Urinary bladder (tissue), 4 donors: Measurements from ENCODE around the gene TRAPPC6A. TPM values are rescaled to one million over a fixed set of nuclear protein-coding genes. Genes with fewer than 3 reads are reported as not detected.

Experiments
- DNase-seq: peaks from one replicate; pipeline ENCODE4 v3.0.0-alpha.2; 2015; ENCODE audit errors: extremely low spot score
- H3K27ac ChIP-seq: one replicate; pipeline ENCODE4 v1.5.1; 2013; ENCODE audit warnings: low read depth, mild to moderate bottlenecking, moderate library complexity
- H3K36me3 ChIP-seq: one replicate; pipeline ENCODE4 v1.6.1; 2013; ENCODE audit warnings: mild to moderate bottlenecking, moderate library complexity; ENCODE audit not compliant: insufficient read depth
- H3K4me1 ChIP-seq: one replicate; pipeline ENCODE4 v1.6.1; 2013; ENCODE audit warnings: mild to moderate bottlenecking, moderate library complexity; ENCODE audit not compliant: insufficient read depth
- H3K4me3 ChIP-seq: one replicate; pipeline ENCODE4 v1.5.1; 2013; ENCODE audit warnings: low read depth, low read length
- WGBS: extraction: QIAGEN DNeasy Blood & Tissue Kit; methylation state at CpG from one replicate; pipeline ENCODE4 v1.1.7; 2013; 5-methylcytosine and 5-hydroxymethylcytosine counted together
- polyA plus RNA-seq: library from polyadenylated mRNA; stranded (reverse); fragments of 200-250 nt; gene quantifications from one replicate; pipeline ENCODE4 v1.2.3, GENCODE V29; 2013
- total RNA-seq: library from RNA; depleted of rRNA; stranded (reverse); fragments of >200 nt; gene quantifications from one replicate; pipeline ENCODE4 v1.2.3, GENCODE V29; 2014
- donor health status: healthy with polysubstance abuse.
- donor health status: healthy.

The TRAPPC6A gene
- total and polyA plus RNA-seq, 2 donors: 7.1 to 46.1 TPM

DNA sequence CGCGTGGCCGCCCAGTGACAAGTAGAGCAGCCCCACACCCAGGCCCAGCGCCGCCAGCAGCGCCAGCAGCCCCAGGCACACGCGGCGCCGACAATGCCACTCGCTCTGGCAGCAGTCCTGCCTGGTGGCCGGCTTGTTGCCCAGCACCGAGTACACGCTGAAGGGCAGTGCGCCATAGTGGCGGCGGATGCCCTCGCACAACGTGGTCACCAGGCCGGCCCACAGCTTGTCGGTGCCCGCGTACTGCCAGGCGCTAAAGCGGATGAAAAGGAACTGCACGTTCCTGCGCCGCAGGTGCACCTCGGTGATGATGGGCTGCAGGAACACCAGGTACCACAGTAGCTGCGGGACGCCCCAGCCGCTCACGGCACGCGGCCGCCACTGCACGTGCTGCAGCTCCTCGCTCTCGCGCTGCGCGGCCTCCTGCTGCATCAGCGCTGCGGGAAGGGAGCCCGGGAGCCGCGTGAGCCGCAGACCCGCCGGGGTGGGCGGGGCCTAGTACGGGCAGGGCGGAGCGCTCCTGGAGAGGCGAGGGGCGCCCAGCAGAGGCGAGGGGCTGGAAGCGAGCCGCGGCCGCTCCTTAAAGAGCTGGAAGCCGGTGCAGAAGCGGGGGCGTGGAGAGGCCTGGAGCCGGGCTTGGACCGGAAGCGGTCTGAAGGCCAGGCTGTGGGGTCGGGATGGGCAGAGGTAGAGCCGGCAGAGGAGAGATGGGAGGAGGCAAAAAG, 24.5 kb downstream of the TRAPPC6A start:
- Histone ChIP-seq H3K4me1 (no peaks in the 10 kb centered on the region), H3K36me3 (no peaks in the 10 kb centered on the region), H3K27ac (no peak overlapping the region), H3K4me3 (peak overlapping the region; percentile 16)
- no peak for DNase-seq
- WGBS: 2% methylated on average over 69 of the region's 69 CpGs

DNA sequence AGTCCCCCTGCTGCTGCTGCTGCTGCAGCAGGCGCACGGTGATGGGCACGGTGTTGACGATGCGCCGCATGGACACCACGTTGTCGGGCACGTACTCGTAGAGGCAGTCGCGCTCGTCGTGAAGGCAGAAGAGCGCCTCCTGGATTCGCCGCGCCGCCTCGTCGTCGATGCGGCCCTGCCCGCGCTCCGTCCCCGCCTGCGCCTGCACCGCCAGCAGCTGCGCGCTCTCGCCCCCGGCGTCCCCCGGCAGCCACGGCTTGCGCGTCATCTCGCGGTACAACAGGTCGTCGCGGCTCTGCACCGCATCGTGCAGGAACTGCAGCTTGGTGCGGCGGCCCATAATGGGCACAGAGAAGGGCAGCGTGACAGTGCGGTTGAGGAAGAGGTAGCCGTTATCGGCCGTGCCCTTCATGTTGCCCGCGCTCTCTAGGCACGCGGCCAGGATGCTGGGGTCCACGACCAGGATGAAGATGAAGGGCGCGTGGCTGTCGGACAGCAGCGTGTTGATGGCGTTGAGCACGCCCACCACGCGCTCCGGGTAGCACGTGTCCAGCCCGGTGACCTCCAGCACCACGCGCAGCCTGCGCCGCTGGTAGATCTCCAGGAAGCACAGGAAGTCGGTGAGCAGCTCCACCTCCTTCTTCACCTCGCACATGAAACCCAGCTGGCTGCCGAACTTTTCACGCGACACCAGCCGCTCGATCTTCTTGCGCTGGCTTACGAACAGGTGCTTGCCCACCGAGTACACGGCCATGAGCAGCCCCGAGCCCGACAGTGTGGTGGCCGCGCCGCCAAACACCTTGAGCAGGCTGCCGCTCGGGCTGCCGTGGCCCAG, 25.3 kb downstream of the TRAPPC6A start:
- H3K36me3 ChIP-seq: no peaks in the 10 kb centered on the region
- WGBS: 3% methylated on average over 91 of the region's 91 CpGs
- no peak overlapping the region for H3K27ac ChIP-seq
- H3K4me1 ChIP-seq: no peaks in the 10 kb centered on the region
- DNase-seq: no peak
- H3K4me3 ChIP-seq: peak overlapping the region; percentile 6

DNA sequence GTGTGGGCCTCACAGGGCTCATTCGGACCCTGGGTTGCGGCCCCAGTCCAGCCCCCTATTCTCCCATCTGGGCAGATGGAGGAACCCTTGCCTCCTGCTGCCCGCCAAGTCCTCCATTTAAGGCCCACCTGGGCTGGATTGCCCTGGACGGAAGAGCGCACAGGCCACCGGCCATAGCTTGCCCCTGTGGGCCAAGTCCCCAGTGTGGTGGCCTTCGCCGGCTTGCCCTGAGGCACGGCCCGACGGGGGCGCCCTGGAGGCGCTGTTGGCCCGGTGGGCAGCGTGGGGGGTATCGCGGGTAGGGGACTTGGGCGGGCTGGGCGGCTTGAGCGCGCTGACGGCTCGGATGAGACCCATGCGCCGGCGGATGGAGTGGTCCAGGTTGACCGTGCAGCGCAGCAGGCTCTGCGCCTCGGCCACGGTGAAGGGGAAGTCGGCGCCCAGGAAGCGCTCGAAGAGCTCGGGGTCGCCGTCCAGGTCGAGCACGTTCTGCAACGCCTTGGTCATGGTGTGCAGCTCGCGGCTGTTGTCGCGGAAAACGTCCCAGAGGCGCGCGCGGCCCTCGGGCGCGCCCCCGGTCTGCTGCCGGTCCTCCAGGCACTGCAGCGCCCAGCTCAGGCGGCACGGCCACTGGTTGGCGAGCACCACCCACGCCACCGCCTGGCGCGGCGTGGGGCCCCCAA, 26.1 kb downstream of the TRAPPC6A start:
- H3K36me3 ChIP-seq: no peaks in the 10 kb centered on the region
- DNase-seq: no peak
- H3K27ac ChIP-seq: no peak overlapping the region
- no peaks in the 10 kb centered on the region for H3K4me1 ChIP-seq
- WGBS: 12% methylated on average over 64 of the region's 64 CpGs
- peak overlapping the region; percentile 6 for H3K4me3 ChIP-seq

DNA sequence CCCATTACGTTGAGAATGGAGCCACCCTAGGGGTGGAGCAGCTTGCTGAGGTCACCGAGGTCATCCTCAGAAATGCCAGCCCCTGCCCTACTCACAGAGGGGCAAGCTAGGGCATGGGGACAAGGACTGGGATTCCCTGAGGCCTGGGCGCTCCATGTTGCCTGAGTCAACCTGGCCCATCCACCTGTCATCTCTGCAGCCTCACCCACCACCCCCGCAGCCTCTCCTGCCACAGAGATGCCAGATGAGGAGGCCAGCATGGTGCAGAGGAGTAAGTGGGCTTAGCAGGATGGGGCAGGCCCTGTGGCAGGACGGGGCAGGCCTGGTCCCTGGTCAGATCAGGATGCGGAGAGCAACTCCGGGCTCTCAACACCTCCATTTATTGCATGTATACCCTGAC, 26.7 kb downstream of the TRAPPC6A start:
- Histone ChIP-seq H3K4me3 (no peak overlapping the region), H3K27ac (no peak overlapping the region), H3K4me1 (no peaks in the 10 kb centered on the region), H3K36me3 (no peaks in the 10 kb centered on the region)
- DNase-seq: no peak
- 84% methylated on average over 7 of the region's 7 CpGs for WGBS

DNA sequence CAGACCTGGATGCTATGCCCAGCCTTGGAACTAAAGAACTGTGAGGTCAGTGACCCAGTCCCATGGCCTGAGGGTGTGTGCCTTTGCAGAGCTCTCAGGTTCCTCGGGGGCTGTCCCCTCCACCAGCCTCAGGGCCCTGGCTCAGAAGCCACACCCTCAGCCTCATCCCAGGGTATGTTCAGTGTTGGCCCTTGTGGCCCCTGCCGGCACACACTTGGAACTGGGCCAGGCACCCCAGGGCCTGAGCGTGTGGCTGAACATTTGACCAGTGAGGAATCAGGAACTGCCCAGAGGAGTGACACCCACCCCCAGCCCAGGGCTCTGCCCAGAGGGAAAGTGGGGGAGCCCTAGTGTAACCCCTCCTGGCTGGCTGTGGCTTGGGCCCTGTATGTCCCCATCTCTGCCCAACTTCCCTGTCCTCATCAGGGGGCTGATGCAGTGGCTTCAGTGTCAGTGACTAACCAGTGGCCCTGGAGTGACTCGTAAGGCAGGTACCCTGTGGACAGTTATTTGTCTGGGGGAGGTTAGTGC, 27.2 kb downstream of the TRAPPC6A start:
- WGBS: 58% methylated on average over 4 of the region's 4 CpGs
- Histone ChIP-seq H3K36me3 (no peaks in the 10 kb centered on the region), H3K4me1 (no peaks in the 10 kb centered on the region), H3K27ac (no peak overlapping the region), H3K4me3 (no peak overlapping the region)
- no peak for DNase-seq

DNA sequence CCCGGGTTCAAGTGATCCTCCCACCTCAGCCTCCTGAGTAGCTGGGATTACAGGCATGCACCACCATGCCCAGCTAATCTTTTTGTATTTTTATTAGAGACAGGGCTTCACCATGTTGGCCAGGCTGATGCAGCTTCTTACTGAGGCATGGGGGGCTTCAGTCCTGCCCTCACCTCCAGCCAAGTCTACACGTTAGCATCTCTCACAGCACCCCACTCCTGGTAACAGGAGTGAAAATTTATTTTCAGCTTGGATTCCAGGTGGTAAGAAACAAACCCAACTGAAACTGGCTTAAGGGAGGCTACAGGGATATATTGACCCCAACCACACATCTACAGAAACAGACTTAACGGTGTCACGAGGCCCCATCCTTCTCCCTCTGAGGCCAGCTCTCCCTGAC, 27.9 kb downstream of the TRAPPC6A start:
- DNase-seq: no peak
- Histone ChIP-seq H3K36me3 (no peaks in the 10 kb centered on the region), H3K4me1 (no peaks in the 10 kb centered on the region), H3K4me3 (no peak overlapping the region), H3K27ac (no peak overlapping the region)
- WGBS: 90% methylated on average over 4 of the region's 4 CpGs

DNA sequence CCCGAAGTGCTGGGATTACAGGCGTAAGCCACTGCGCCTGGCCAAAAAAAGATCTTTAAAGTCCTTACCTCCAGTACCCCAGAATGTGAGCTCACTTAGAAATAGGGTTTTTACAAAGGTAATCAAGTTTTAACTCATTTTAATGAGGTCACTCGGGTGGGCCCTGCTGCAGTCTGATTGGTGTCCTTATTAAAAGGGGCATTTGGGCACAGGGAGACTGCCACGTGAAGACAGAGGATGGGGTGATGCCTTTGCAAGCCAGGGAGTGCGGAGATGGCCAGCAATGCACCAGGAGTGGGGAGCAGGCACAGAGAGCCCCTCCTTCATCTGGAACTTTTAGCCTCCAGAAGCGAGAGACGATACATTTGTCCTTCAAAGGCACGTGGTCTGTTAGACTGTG, 28.9 kb downstream of the TRAPPC6A start:
- H3K4me1 ChIP-seq: no peaks in the 10 kb centered on the region
- WGBS: 84% methylated on average over 9 of the region's 9 CpGs
- H3K4me3 ChIP-seq: no peak overlapping the region
- no peak overlapping the region for H3K27ac ChIP-seq
- H3K36me3 ChIP-seq: no peaks in the 10 kb centered on the region
- DNase-seq: no peak

DNA sequence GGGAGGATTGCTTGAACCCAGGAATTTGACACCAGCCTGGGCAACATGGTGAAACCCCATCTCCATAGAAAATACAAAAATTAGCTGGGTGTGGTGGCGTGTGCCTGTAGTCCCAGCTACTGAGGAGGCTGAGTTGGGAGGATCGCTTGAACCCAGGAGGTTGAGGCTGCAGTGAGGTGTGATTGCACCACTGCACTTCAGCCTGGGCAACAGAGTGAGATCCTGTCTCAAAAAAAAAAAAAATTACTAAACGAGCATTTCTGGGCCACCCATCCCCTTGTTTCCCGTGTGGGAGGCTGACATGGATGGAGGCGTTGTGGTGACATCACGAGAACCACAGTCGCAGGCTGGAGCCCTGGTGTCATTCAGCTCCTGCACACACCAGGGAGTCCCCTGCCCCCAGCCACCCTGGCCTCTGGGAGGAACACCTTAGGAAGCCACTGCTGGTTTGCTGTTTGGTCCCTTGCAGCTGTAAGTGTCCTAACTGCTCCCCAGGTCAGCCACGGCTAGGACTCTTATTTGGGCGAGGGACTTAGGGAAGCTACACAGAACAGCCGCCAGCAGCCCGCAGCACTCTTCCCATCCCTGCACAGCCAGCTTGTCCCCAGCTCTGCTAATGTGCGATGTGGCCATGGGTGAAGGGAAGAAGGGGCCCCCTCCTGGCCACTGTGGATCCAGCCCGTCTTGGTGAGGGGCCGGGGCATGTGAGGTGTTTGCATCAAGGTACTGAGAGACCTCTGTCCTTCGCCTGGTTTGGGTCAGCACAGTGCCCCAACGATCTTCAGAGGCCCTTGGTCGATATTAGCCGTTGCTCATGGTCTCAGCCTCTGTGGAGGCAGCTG, 30.0 kb downstream of the TRAPPC6A start:
- Histone ChIP-seq H3K4me3 (no peak overlapping the region), H3K36me3 (peaks cover 2% of the 10 kb centered on the region), H3K4me1 (no peaks in the 10 kb centered on the region), H3K27ac (no peak overlapping the region)
- WGBS: 81% methylated on average over 18 of the region's 18 CpGs
- no peak for DNase-seq

DNA sequence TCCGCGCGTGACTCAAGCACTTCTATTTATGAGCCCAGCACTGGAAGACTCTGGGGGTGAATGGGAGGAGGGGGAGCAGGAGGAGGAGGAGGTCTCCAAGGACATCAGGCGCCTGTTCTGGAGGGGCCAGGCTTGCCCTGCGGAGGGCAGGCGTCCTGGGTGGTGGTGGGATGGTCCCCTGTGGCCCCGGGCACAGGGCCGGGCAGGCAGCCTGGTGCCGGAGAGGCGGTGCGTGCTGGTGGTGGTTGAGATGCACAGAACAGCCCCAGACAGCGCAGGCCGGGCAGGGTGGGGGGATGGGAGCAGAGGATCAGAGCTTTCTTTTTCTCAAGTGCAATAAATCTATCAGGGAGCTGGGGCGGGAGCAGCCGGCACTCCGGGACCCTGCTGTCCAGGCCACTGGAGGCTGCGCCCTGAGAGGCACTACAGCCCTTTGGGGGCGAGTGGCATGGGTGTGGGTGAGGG, 31.3 kb downstream of the TRAPPC6A start:
- Histone ChIP-seq H3K27ac (no peak overlapping the region), H3K4me1 (no peaks in the 10 kb centered on the region), H3K4me3 (no peak overlapping the region), H3K36me3 (peaks cover 2% of the 10 kb centered on the region)
- WGBS: 76% methylated on average over 18 of the region's 18 CpGs
- DNase-seq: no peak

DNA sequence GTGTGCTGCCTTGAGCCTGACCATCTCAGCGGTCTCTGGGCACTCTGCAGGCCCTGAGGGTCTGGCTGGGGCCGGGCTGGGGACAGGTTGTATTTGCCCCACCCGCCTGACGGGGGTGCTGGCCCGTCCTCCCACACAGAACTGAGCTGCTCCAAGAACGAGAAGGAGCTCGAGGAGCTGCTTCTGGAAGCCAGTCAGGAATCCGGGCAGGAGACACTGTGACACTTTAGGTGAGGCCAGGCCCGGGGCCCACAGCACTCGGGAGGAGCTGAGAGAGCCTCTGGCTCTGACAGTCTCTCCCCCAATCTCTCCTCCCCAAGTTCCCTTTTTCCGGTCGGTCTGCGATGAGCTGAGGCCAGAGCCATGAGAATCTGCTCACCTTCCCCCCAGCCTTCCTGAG, 31.8 kb downstream of the TRAPPC6A start:
- Histone ChIP-seq H3K36me3 (peaks cover 2% of the 10 kb centered on the region), H3K27ac (no peak overlapping the region), H3K4me3 (no peak overlapping the region), H3K4me1 (no peaks in the 10 kb centered on the region)
- 76% methylated on average over 13 of the region's 13 CpGs for WGBS
- DNase-seq: no peak

DNA sequence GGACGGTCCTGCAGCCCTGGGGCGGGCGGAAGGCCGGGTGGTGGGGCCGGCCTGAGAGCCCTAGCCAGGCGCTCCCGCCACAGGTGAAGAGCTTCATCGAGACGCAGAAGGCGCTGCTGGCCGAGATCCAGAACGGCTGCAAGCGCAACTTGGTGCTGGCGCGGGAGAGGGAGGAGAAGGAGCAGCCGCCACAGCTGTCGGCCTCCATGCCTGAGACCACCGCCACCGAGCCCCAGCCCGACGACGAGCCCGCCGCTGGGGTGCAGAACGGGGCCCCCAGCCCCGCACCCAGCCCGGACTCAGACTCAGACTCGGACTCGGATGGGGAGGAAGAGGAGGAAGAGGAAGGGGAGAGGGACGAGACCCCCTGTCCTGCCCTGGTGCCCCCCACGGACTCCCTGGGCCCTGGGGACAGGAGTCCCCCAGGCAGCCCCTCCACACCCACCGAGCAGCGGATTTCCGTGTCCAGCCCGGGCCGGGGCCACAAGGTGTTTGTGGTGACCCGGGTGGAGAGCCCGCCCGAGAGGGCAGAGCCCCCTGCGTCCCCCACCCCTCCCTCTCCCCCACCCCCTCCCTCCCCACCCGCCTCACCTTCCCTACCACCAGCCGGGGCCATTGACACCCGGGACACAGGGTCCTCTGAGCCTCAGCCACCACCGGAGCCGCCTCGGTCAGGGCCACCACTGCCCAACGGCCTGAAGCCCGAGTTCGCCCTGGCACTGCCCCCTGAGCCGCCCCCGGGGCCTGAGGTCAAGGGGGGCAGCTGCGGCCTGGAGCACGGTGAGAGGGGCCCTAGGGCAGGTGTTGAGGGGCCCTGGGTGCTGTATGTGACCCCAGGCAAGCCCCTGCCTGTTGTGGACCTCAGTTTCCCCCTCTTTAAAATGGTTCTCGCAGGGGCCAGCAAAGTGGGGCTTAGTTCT, 32.5 kb downstream of the TRAPPC6A start:
- WGBS: 92% methylated on average over 54 of the region's 54 CpGs
- no peak for DNase-seq
- no peak overlapping the region for H3K27ac ChIP-seq
- no peak overlapping the region for H3K4me3 ChIP-seq
- H3K4me1 ChIP-seq: no peaks in the 10 kb centered on the region
- H3K36me3 ChIP-seq: peaks cover 2% of the 10 kb centered on the region
